NCI-H1930 (cell line): ENCODE results near the gene EPC1.
"Not testable (repeated sequence)": the region's sequence is repeated elsewhere in the genome, so short reads cannot be mapped to it uniquely, and the experiment has no call there.

ENCODE experiments used
- DNase-seq, 2 experiments: peaks; one replicate each; lab custom pipeline; 2025; lab: John Stamatoyannopoulos, UW

Gene EPC1

DNA sequence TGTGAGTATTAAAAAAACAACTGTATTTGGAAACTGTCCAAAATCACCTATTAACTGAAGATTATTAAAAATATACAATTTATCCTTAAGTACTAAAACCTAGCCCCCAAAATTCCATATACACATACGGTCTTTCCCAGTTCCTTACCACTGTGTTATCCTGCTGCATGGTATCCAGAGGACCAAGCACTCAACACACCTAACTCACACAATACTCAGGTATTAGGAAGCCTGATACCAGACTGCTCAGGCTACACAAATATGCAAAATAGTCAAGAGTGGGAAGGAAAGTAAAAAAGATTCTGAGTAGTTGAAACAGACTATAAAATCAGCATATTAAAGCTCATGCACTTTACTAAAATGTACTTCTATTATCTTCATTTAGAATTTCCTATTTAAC lies 67.2 kb downstream of the EPC1 start:
- no peak for DNase-seq

DNA sequence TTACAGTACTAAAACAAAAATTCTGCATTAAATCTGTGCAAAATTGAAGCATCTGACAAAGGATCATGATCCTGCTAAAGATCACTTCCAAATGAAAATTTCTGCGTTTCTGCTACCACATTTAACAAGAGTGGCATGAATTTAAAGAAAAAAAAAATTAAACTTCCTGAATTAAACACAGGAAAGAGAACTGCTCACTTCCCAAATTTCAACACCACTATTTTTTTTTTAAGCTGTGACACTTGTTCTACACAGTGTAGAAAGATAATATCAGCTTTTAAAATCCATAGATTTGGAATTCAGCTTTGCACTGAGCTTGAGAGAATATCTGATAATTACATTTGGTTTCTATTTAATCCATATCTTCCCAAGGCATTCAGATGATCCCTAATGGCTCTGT lies 73.6 kb downstream of the EPC1 start:
- no peak for DNase-seq

DNA sequence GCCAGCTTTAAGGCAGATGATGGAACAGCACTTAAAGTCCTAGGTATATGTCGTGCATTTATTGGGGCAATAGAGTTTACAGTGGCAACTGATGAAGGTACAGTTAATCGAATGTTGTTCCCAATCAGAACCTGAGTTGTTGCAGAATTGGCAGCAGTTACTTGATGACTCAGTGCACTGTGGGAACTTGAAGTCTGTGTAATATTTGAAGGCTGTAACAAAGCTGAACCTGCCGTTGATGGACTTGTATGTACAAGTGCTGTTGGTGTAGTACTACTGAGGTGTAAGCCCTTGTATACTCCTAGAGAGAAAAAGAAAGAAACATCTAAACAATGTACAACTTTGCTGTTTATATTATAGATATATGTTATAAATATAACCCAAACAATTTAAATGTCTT lies 75.3 kb downstream of the EPC1 start:
- no peak for DNase-seq

DNA sequence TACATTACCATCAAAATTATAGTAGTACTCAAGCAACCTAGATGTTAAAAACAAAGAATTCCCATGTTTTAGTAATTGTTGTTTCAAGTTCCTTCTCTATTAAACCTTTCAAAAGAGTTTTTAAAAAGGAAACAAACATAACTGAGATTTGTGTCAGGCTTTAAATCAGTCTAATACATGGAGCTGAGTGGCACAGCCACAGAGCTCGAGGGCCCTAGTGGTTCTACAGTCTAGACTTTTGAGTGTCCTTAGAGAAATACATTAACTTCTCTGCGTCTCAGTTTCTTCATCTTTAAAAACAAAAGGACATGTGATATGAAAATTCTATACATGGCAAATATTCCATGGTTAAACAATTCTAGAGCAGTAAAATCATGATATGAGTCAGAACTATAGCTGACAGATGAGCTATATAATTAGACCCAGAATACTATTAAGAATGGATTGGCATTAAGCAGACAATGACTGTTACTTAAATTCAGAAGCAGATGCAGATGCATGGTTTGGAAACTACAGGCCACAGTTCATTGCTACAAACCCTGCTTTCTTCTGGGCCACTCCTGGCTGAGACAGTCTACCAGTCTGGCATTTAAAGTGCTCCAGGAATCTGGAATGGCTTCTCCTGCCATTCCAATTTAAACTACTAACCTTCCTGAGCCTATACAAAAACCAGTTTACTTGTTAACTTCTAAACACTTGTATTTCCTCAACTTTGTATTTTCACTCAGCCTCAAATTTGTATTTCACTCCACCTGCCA lies 77.4 kb downstream of the EPC1 start:
- DNase-seq, result no peak

DNA sequence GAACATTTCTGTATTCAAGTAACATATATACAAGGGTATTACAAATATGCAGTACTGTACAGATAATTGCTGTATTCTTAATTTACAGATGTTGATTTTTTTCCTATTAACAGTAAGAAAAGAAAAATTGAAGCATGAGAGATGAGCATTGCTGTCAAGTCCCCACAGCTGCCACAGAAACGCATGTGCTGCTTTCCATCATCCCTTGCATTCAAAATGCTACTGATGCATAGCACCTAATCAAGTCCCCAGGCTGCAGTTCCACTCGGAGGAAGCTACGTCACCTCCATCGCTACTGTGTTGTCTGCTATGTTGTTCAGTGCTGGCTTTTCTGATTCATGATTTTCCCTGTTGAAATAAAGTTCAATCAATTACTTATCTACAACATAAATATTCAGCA lies 78.2 kb downstream of the EPC1 start:
- no peak for DNase-seq

DNA sequence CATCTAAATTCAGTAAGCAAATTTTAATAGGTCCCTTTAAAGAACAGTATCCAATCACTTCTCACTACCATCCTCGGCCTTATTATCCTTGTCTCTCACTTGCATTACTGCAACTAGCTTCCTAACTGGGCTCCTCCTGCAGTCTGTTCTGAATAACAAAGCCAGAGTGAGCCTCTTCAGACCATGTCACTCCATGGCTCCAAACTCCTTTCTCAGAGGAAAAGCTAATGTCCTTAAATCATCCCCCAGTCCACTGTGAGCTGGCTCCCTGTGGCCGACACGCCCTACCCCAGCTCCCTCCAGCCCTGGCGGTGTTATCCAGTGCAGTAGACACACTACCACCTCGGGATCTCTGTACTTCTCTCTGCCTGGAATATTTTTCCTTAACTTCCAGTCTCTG lies 80.0 kb downstream of the EPC1 start:
- DNase-seq, result no peak

DNA sequence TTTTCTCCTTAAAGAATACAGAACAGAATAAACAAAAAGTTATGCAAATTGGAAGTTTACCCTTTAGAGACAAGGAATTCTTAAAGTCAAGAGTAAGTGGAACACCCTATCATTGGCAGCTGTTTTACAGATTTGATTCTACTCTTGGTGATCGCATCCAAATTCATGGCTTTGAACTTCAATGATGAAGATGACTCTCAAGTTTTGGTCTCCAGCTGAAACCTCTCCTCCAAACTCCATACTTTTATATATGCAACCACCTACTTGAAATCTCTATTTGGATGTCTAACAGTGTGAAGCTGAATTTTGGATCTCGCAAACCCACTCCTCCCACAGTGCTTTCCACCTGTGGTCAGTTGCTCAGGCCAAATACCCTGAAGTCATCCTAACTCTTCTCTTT lies 80.4 kb downstream of the EPC1 start:
- DNase-seq, result no peak

DNA sequence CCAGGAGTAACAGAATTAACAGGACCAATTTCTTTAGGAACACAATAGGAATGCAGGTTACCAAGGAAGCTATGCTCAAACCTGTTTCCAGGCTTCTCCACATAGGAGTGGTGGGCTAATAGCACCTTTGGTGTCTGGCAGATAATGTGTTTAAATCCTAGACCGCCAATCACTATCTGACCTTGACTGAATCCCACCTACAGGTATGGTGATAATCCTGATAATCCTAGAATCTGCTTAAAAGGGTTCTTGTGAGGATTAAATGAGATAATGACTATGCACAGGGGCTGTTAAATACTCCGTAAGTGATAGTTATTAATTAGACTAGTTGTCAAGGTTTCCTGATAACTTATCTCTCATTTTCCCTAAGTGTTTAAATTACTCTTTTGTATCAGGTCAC lies 81.2 kb downstream of the EPC1 start:
- no peak for DNase-seq

DNA sequence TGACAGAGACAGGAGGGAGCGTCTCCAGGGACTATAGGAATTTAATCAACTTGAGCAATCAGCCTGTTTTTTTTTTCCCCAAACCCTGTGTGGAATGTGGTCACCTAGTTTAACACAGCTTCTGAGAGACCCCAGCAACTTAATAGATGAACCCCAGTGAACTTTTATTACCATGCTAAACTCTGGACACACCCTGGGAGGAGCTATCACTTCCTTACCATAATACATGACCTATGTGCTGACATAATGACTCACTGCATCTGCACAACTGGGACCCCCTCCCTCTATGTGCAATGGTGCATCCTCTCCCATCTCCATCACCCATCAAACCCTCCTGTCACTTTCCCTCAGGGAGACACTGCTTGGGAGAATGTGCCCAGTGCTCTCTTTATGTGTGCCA lies 83.7 kb downstream of the EPC1 start:
- no peak for DNase-seq

DNA sequence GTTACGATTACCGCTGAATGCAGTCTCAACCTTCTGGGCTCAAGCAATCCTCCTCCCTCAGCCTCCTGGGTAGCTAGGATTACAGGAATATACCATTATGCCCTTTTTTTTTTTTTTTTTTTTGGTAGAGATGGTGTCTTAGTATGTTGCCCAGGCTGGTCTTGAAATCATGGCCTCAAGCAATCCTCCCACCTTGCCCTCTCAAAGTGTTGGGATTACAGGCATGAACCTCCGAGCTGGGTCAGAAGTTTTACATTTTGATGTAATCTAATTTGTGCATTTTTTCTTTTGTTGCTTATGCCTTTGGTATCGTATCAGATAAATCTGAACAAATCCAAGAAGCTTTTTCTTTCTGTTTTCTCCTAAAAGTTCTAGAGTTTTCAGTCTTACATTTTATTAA lies 87.4 kb downstream of the EPC1 start:
- no peak for DNase-seq

DNA sequence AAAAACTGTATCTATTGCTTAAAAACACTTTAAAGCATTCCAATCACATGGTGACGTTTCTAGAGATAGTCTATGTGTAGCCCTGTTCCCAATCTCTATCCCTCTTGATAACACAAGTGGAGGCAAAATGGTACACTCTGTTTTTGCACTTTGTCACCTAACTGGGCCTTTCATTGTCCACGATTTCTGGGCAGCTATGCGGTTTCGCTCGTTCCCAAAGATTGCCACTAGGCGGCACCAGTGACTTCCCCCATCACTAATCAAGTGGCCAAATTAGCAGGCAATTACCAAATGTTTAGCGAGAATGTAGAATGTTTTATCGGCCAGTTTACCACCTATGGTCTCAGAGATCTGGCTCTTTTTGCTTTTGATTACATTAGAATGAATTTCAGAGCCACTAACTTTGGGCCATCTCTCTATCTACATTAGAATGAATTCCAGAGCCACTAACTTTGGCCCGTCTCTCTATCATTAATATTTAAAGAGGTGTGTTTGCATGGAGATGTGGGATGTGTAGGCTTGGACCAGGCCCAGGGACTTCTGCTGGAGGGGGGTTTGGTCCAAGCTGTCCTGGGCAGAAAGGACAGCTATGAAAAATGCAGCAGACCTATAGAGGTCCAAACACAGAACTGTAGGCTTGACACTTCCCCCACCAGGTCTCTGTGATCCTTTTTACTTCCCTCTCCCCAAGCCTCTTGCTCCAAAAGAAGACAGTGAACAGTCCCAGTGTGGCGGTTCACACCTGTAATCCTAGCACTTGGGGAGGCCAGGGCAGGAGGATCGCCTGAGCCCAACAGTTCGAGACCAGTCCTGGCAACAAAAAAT lies 90.1 kb downstream of the EPC1 start:
- DNase-seq, result no peak

DNA sequence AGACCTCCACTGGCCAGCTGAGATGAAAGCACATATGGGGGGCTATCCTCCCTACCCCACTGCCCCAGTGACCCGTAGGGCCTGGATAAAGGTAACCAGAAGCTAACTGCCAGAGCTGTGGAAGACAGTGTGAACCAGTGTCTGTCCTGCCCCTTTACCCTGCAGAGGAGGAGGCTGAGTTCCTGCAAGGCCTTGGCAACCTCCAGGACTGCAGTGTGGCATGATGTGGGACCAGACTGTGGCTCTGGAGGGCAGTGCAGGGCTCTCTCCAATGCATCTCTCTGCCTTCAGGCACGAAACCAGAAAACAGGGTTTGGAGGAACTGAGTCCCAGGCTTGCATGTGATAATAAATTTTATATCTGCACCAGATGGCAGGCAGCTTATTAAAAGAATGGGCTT lies 93.1 kb downstream of the EPC1 start:
- DNase-seq, result no peak

DNA sequence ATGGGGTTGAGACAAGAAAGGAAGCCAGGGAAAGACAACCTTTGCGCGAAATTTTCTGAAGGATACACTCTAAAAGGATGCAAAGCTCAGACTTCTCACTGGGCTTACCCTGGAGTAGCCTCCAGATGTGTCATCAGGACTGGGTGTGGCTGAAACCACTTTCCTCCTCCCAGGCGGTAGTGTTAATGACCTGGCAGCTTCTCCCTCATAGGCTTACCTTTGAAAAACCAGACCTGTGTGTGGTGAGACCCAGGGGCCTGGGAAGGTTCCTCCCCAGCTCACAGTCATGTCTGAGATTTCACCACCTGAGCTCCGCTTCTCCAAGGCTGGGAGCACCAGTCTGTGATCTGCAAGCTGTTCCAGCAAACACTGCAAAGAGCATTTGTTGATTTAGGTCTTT lies 93.7 kb downstream of the EPC1 start:
- no peak for DNase-seq

DNA sequence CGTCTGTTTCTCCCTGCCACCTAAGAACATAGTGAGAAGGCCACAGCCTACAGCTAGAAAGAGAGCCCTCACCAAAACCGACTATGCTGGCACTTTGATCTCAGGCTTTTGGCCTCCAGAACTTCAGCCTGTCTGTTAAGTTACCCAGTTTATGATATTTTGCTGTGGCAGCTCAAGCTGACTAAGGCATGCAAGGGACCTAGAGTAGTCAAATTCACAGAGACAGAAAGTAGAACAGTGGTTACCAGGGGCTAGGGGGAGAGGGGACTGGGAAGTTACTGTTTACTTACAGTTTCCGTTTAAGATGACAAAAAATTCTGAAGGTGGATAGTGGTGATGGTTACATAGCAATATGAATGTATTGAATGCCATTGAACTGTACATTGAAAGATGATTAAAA lies 96.5 kb downstream of the EPC1 start:
- DNase-seq, result not testable (repeated sequence)

DNA sequence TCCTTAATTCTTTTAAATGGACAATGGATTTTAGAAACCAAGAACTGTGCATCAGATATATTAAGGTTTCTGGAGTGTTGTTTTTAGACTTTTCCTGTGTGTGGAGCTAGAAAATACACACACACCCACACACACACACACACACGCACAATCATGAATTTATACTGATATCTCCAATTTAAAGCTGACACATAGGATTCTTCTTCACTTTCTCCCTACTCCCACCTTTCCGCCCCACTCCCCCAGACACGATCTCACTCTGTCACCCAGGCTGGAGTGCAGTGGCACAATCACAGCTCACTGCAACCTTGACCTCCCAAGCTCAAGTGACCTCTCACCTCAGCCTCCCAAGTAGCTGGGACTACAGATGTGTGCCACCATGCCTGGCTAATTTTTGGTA lies 100.3 kb downstream of the EPC1 start:
- no peak for DNase-seq

DNA sequence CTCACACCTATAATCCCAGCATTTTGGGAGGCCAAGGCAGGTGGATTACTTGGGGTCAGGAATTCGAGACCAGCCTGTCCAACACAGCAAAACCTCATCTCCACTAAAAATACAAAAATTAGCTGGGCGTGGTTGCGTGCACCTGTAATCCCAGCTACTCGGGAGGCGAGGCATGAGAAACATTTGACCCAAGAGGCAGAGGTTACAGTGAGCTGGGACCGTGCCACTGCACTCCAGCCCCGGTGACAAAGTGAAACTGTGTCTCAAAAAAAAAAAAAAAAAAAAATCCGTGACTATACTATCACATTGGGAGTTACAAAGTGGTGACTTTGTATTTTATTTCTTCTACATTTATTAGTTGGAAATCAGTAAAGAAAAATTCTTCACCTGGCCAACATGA lies 101.2 kb downstream of the EPC1 start:
- DNase-seq, result no peak

DNA sequence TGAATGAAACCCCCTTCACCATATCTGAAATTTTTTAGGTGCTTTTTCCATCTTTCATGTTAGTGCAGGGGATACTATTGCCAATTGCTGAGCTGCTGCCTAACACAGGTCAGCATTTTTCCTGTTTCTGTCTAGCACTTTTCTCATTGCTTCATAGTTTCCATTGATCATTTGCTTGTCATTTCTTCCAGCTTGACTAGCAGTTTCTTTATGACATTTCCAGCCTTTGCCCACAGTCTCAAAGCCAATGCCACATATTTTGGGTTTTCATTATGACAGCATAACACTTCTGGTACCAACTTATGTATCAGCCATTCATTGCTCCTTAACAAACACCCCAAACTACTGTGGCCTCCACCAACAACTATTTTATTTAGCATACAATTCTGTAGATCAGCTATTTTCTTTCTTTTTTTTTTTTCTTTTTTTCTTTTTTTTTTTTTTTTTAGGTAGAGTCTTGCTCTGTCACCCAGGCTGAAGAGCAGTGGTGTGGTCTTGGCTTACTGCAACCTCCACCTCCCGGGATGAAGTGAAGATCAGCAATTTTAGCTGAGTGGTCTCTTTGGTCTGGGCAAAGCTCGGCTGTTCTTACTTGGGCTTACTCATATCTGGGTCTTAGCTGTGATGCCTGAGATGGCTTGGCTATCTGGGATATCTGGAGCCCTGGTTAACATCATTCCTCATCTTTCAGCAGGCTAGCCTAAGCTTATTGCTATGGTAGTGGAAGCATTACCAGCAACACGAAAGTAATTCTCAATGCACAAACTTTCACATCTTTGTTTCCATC lies 102.3 kb downstream of the EPC1 start:
- DNase-seq, result no peak

DNA sequence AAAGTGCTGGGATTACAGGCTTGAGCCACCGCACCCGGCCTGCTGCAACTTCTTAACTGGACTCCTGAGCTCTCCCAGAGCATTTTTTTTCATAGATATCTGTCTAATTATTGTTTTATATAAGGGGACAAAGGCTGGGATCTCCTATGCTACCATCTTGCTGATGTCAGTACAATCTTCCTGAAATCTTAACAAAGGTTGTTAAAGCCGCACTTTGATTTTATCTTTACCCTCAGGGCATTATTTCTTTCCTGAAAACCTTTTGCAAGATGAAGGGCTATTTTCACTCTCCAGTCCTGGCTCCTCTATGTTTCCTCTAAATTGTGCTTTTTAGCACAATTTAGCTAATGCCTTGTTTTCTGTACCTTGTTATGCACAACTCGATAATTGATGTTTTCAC lies 102.9 kb downstream of the EPC1 start:
- DNase-seq, result no peak

DNA sequence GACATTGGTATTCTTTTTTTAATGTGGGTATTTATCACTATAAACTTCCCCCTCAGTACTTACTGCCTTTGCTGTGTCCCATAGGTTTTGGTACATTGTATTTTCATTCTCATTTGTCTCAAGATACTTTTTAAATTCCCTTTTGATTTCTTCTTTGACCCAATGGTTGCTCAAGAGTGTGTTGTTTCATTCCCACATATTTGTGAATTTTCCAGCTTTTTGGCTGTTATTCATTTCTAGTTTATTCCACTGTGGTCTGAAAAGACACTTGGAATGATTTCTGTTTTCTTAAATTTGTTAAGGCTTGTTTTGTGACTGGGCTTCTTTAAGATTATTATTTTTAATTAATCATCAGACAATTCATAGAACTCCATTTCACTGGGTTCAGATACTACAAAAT lies 105.0 kb downstream of the EPC1 start:
- no peak for DNase-seq

DNA sequence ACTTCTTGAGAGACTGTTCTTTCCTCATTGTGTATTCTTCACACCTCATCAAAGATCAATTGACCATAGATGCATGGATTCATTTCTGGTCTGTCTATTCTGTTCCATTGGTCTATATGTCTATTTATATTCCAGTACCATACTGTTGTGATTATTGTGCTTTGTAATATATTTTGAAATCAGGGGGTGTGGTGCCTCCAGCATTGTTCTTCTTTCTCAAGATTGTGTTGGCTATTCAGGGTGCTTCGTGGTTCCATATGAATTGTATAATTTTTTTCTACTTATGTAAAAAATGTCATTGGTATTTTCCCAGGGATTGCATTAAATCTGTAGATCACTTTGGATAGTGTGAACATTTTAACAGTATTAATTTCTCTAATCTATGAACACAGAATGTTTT lies 106.5 kb downstream of the EPC1 start:
- no peak for DNase-seq

DNA sequence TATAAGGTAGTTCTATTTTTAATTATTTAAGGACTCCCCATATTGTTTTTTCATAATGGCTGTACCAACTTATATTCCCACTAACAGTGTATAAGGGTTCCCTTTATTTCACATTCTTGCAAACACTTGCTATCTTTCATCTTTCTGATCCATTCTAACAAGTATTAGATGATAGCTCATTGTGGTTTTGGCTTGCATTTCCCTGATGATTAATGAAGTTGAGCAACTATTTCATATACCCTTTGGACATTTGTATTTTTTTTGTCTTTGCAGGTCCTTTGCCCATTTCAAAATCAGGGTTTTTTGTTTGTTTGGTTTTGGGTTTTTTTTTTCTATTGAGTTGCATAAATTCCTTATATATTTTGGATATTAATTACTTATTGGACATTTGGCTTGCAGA lies 107.2 kb downstream of the EPC1 start:
- no peak for DNase-seq

DNA sequence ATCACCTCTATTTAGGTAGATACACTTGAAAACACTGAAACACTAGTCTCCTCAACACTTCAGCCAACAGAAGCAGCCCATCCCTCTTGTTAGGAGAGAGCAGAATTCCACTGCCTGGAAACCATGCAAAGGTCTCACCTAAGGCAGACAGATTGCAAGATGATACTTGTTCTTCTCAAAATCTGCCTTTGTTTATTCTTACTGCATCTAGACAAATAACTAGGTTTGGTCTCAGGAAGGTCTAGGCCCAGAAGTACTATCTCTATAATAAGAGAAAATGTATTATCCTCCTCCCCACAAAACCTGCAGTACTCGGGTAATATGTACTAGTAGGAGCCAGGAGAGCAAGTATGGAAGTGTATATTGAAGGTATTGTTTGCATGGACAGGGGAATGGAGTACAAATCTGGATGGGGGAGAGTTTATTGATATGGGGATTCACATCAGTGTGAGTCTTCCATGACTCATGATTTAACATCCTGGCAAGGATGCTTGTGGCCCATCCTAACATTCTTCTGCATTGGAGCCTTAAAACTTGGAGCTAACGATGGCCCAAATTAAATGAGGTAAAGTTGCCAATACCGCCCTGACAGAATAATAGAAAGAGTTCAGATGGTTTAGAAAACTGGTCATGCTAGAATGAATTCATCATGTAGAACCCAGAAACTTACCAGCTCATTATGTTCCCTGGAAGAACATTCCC lies 109.2 kb downstream of the EPC1 start:
- no peak for DNase-seq
